Smooth muscle cell (in vitro differentiated cells): ENCODE results near the gene FAM131A. TPM values are rescaled to one million over a fixed set of nuclear protein-coding genes. Genes with fewer than 3 reads are reported as not detected.

Experiments used
- DNase-seq: peaks from one replicate; lab custom pipeline; 2025; ENCODE audit not compliant: unreplicated experiment; lab: John Stamatoyannopoulos, UW
- H2AFZ ChIP-seq: fragments of 200-600 bp; sonication (generic); 2 replicates; pipeline ENCODE4 v1.6.0; 2016; ENCODE audit warnings: antibody characterized with exemption, low read depth, mild to moderate bottlenecking
- H3F3A ChIP-seq: fragments of 200-600 bp; sonication (generic); 2 replicates; pipeline ENCODE4 v1.6.0; 2017; ENCODE audit warnings: antibody characterized with exemption, low read depth
- H3K27ac ChIP-seq: fragments of 200-600 bp; sonication (generic); 2 replicates; pipeline ENCODE4 v1.5.1; 2016; ENCODE audit warnings: low read depth, mild to moderate bottlenecking
- H3K27me3 ChIP-seq: fragments of 200-600 bp; sonication (generic); 2 replicates; pipeline ENCODE4 v1.6.1; 2016; ENCODE audit warnings: low read depth, mild to moderate bottlenecking
- H3K36me3 ChIP-seq: fragments of 200-600 bp; sonication (generic); 2 replicates; pipeline ENCODE4 v1.5.1; 2016; ENCODE audit warnings: low read depth
- H3K4me1 ChIP-seq: fragments of 200-600 bp; sonication (generic); 2 replicates; pipeline ENCODE4 v1.5.1; 2016; ENCODE audit warnings: low read depth
- H3K4me2 ChIP-seq: fragments of 200-600 bp; sonication (generic); 2 replicates; pipeline ENCODE4 v1.6.0; 2016; ENCODE audit warnings: mild to moderate bottlenecking
- H3K4me3 ChIP-seq: fragments of 200-600 bp; sonication (generic); 2 replicates; pipeline ENCODE4 v1.5.1; 2016; ENCODE audit warnings: mild to moderate bottlenecking
- H3K79me2 ChIP-seq: fragments of 200-600 bp; sonication (generic); 2 replicates; pipeline ENCODE4 v1.6.0; 2016; ENCODE audit warnings: low read depth, mild to moderate bottlenecking
- H3K9ac ChIP-seq: fragments of 200-600 bp; sonication (generic); 2 replicates; pipeline ENCODE4 v1.6.0; 2016; ENCODE audit warnings: low read depth
- H3K9me3 ChIP-seq: fragments of 200-600 bp; sonication (generic); replicated peaks from 2 replicates; pipeline ENCODE4 v1.5.1; 2016; ENCODE audit warnings: low read depth
- H4K20me1 ChIP-seq: fragments of 200-600 bp; sonication (generic); 2 replicates; pipeline ENCODE4 v1.6.0; 2016; ENCODE audit warnings: low read depth
- CTCF ChIP-seq: fragments of 200-600 bp; sonication (generic); IDR thresholded peaks from 2 replicates; pipeline ENCODE4 v1.5.1; 2017; ENCODE audit warnings: borderline replicate concordance, mild to moderate bottlenecking, antibody characterized with exemption; ENCODE audit not compliant: insufficient read depth, poor library complexity, severe bottlenecking
- WGBS: methylation state at CpG from one replicate; pipeline ENCODE4 v1.1.7; 2016; ENCODE audit warnings: low lambda C conversion rate; 5-methylcytosine and 5-hydroxymethylcytosine counted together
- polyA plus RNA-seq: library from polyadenylated mRNA; unstranded; fragments of >200 nt; fragmentation: Nextera tagmentation; extraction: Ambion mirVana; gene quantifications from 2 replicates; pipeline ENCODE4 v1.2.1, GENCODE V29; 2016
- total RNA-seq: library from RNA; depleted of rRNA; stranded (reverse); fragments of >200 nt; gene quantifications from 2 replicates; pipeline ENCODE4 v1.2.3, GENCODE V29; 2014

The FAM131A gene
- total and polyA plus RNA-seq, 2 experiments from 2014 or later = 15.3 to 20.2 TPM

GRCh38 chr3:184372911-184373310, 35.5 kb downstream of the FAM131A start:
- WGBS = 88% methylated on average over 5 of the region's 5 CpGs
- DNase-seq = no peak
- Histone ChIP-seq H3K27me3 (no peaks in the 10 kb centered on the region), H3K4me1 (peaks cover 5% of the 10 kb centered on the region), H2AFZ (no peak overlapping the region), H4K20me1 (peaks cover under 1% of the 10 kb centered on the region), H3K4me2 (no peak overlapping the region), H3F3A (peaks cover 6% of the 10 kb centered on the region), H3K27ac (no peak overlapping the region), H3K9ac (no peak overlapping the region), H3K79me2 (no peaks in the 10 kb centered on the region), H3K36me3 (no peaks in the 10 kb centered on the region), H3K9me3 (no peaks in the 10 kb centered on the region), H3K4me3 (no peak overlapping the region)
- TF ChIP-seq CTCF = no peak

- DNase-seq = no peak
Measured at GRCh38 chr3:184373422-184373821, 36.0 kb downstream of the FAM131A start.

GRCh38 chr3:184375747-184376461, 38.5 kb downstream of the FAM131A start:
- H3K9ac ChIP-seq = no peak overlapping the region

More at GRCh38 chr3:184373422-184373821, 36.0 kb downstream of the FAM131A start:
- Histone ChIP-seq H3K4me3 (no peak overlapping the region), H3K4me2 (no peak overlapping the region), H4K20me1 (no peaks in the 10 kb centered on the region), H2AFZ (no peak overlapping the region), H3K27me3 (no peaks in the 10 kb centered on the region), H3K27ac (no peak overlapping the region), H3K36me3 (no peaks in the 10 kb centered on the region), H3K79me2 (no peaks in the 10 kb centered on the region), H3K9ac (no peak overlapping the region), H3F3A (peaks cover 6% of the 10 kb centered on the region), H3K4me1 (peaks cover 8% of the 10 kb centered on the region), H3K9me3 (no peaks in the 10 kb centered on the region)
- no peak for TF ChIP-seq CTCF
- 81% methylated on average over 6 of the region's 6 CpGs for WGBS

More at GRCh38 chr3:184375747-184376461, 38.5 kb downstream of the FAM131A start:
- TF ChIP-seq CTCF = no peak
- Histone ChIP-seq H3K4me1 (peaks cover 16% of the 10 kb centered on the region), H3K4me2 (no peak overlapping the region), H3K27ac (no peak overlapping the region), H2AFZ (no peak overlapping the region), H3K79me2 (no peaks in the 10 kb centered on the region), H3F3A (no peaks in the 10 kb centered on the region), H4K20me1 (no peaks in the 10 kb centered on the region), H3K9me3 (no peaks in the 10 kb centered on the region), H3K27me3 (peaks cover 4% of the 10 kb centered on the region), H3K36me3 (no peaks in the 10 kb centered on the region), H3K4me3 (no peak overlapping the region)
- DNase-seq = no peak
- WGBS = 77% methylated on average over 12 of the region's 12 CpGs
